ENCODE measurements around the gene TRUB2.

DNA sequence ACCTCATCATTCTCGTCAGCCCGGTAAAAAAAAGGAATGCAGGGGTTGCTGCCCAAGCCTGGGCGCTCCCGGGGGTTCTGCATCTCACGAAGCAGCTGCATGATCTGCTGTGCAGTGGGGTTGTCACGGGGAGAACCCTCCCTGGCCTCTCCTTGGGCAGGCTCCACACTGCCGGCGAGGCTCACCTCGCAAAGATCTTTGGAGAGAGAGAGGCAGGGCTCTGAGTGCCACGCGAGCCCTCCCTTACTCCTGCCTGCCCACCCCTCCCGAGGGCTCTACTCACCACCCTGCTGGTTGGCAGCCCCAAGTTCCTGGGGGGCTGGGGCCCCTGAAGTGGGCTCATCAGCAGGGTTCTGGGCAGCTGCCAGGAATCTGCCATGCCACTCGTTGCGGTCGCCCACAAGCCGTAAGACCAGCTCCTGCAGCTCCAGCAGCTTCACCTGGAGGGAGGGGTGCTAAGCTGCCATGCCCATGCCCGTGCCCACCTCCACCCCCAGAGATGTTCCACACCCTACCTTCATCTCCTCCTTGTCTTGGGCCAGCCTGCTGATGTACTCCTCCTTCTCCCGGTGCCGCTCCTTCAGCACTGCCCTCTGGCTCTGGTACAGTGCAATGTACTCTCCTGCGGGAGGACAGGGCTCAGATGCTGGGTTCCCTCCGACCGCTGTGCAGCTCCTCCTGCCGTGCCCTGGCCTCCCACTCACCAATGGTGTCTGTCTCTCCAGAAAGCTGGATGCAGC, 65.0 kb downstream of the TRUB2 start:
- TF ChIP-seq FOXM1 (IDR thresholded peaks at IDR 0.05; ENCODE audit: borderline replicate concordance), result no peak
- no peak for TF ChIP-seq TARDBP (IDR thresholded peaks at IDR 0.05)
- TF ChIP-seq SP1 (IDR thresholded peaks at IDR 0.05), result no peak
- TF ChIP-seq ELF4 (IDR thresholded peaks at IDR 0.05), result no peak
- TF ChIP-seq HDGF (IDR thresholded peaks at IDR 0.05; ENCODE audit: borderline replicate concordance), result no peak
